Measurements from ENCODE around the gene NCOA3. TPM values are rescaled to one million over a fixed set of nuclear protein-coding genes. Genes with fewer than 3 reads are reported as not detected.

NCOA3 gene
- total and polyA plus RNA-seq, 2 of the 8 experiments (the other 6 are each of a cell fraction or from before 2014, with no cell fraction given) = 7.9 to 24.7 TPM

DNA sequence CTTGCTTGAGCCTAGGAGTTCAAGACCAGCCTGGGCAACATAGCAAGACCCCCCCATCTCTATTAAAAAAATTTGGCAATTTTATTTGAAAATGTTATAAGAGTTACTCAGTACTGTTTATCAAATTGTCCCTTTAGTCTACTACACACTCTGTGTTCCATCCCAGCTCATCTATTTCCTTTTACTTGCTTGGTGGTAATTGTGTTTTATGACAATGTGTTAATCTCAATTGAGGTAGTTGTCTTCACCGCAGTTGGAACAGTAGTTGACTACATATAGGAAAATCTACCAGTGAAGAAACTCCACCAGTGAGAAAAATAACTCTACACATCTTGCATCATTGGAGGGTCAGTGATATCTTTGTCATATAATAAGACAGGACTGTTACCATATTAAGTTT is 8.0 kb downstream of the NCOA3 start:
- Histone ChIP-seq H4K91ac (replicated peaks; ENCODE audit: insufficient read length, low read length) (no peak overlapping the region), H3K9ac (replicated peaks in 1 of 4; ENCODE audit: extremely low read depth in 1 of 4, low read depth in 3 of 4, low read length in 3 of 4) (no peak overlapping the region), H2AFZ (ENCODE audit: low read length) (no peak overlapping the region), H2BK120ac (replicated peaks; ENCODE audit: low read depth, low read length) (no peak overlapping the region), H3K18ac (ENCODE audit: extremely low read depth, low read length) (no peak overlapping the region), H3K9me3 (ENCODE audit: insufficient read depth in 2 of 2, low read depth in 1 of 2, low read length in 1 of 2) (no peaks in the 10 kb centered on the region), H3K23ac (ENCODE audit: insufficient read length) (no peak overlapping the region), H3K79me2 (ENCODE audit: control insufficient read depth in 1 of 2, insufficient read depth in 2 of 2, low read length in 2 of 2) (peaks cover 14 to 92% of the 10 kb centered on the region in 2 experiments), H3K4me2 (ENCODE audit: insufficient read depth in 1 of 2, low read depth in 2 of 2, low read length in 2 of 2) (no peak overlapping the region), H3K4ac (replicated peaks; ENCODE audit: insufficient read length, low read depth, low read length) (no peak overlapping the region), H3K4me3 (ENCODE audit: extremely low read depth in 1 of 4, insufficient read depth in 2 of 4, low read depth in 3 of 4, low read length in 4 of 4) (no peak overlapping the region), H3K36me3 (ENCODE audit: control insufficient read depth in 2 of 4, insufficient read depth in 4 of 4, low read length in 3 of 4) (peaks cover 0 to 3% (median 0%) of the 10 kb centered on the region in 4 experiments; a peak in 1 of 8 replicates), H2BK20ac (ENCODE audit: low read length) (no peak overlapping the region), H2AK5ac (ENCODE audit: low read depth, low read length) (no peak overlapping the region), H3K27me3 (replicated peaks in 1 of 4; ENCODE audit: control insufficient read depth in 3 of 4, extremely low read depth in 1 of 4, insufficient read depth in 3 of 4, low read length in 3 of 4) (no peaks in the 10 kb centered on the region), H3K27ac (ENCODE audit: low read depth, low read length) (no peak overlapping the region), H2BK15ac (ENCODE audit: low read length) (no peak overlapping the region), H3K79me1 (ENCODE audit: low read depth, low read length) (peaks cover 5% of the 10 kb centered on the region), H3K14ac (ENCODE audit: insufficient read length) (no peak overlapping the region), H4K5ac (ENCODE audit: insufficient read length, low read depth, low read length) (no peak overlapping the region), H3K56ac (replicated peaks; ENCODE audit: insufficient read length, low read depth, low read length) (no peak overlapping the region), H4K20me1 (replicated peaks in 1 of 2; ENCODE audit: control insufficient read depth in 1 of 2, insufficient read depth in 2 of 2, low read length in 2 of 2) (peaks cover 0 to 2% of the 10 kb centered on the region in 2 experiments), H2BK5ac (ENCODE audit: low read depth, low read length) (no peak overlapping the region), H3K4me1 (replicated peaks in 1 of 4; ENCODE audit: control insufficient read depth in 3 of 4, insufficient read depth in 4 of 4, low read length in 3 of 4) (peaks cover 0 to 7% (median 0%) of the 10 kb centered on the region in 4 experiments; a peak in 2 of 7 replicates), H2BK12ac (ENCODE audit: low read depth, low read length) (no peak overlapping the region), H3K23me2 (ENCODE audit: low read depth, low read length) (no peaks in the 10 kb centered on the region), H4K8ac (ENCODE audit: extremely low read depth, insufficient read depth, low read length) (no peak overlapping the region)
- DNase-seq (ENCODE audit: low read depth in 1 of 2, low spot score in 2 of 2) = no peak
- TF ChIP-seq ASH2L (IDR thresholded peaks at IDR 0.05; ENCODE audit: low read length) (no peak), CBX8 (IDR thresholded peaks at IDR 0.05; ENCODE audit: borderline replicate concordance, low read depth, low read length) (no peak), TEAD4 (IDR thresholded peaks at IDR 0.05; ENCODE audit: low read depth, low read length) (no peak), JUND (IDR thresholded peaks at IDR 0.05; ENCODE audit: low read length) (no peak), BCL11A (IDR thresholded peaks at IDR 0.05; ENCODE audit: low read depth in 2 of 2, low read length in 2 of 2) (no peak)
- WGBS, 2 experiments (ENCODE audit: extremely low coverage in 1 of 2, insufficient coverage in 1 of 2, insufficient read length in 1 of 2, insufficient replicate concordance in 2 of 2, low coverage in 1 of 2, low lambda C conversion rate in 2 of 2, missing lambda C conversion rate in 1 of 2) = 96% methylated on average over 1 of the region's 1 CpG; no CpG with 5 or more reads in 1 of the 2 experiments
- no peak for FAIRE-seq
- POLR2A ChIA-PET (ENCODE audit: partially characterized antibody) = interaction anchor here (0.8 to 1.3 kb wide), 2 partner anchors 29 to 37 kb away, joined by 3 to 4 read pairs; no protein-coding TSS in a partner anchor
- CTCF ChIA-PET (ENCODE audit: partially characterized antibody) = interaction anchor here (1.9 to 2.0 kb wide), 2 partner anchors 11 to 111 kb away, joined by 7 to 8 read pairs; no protein-coding TSS in a partner anchor
